GM23338 (cell line): ENCODE measurements around the gene CACNA2D1.

Experiments
- CTCF ChIP-seq, 2 experiments: fragments of 200-600 bp in 1 of 2; sonication (generic) in 1 of 2; conservative IDR thresholded peaks; 2 replicates each; pipeline versions ENCODE4 v1.5.1 to v1.6.1; 2016 to 2017; ENCODE audit warnings: antibody characterized with exemption in 2 of 2, low read depth in 2 of 2, mild to moderate bottlenecking in 2 of 2, moderate library complexity in 1 of 2
- EZH2 ChIP-seq: fragments of 200-600 bp; sonication (generic); IDR thresholded peaks from one replicate; pipeline ENCODE4 v1.8.0; 2017; ENCODE audit warnings: antibody characterized with exemption, mild to moderate bottlenecking, low read depth; ENCODE audit not compliant: unreplicated experiment
- EZH2phosphoT487 ChIP-seq: fragments of 200-600 bp; sonication (generic); IDR thresholded peaks from one replicate; pipeline ENCODE4 v1.8.1; 2018; ENCODE audit warnings: antibody characterized with exemption; ENCODE audit not compliant: unreplicated experiment
- JUNB ChIP-seq: IDR thresholded peaks from one replicate; pipeline ENCODE4 v1.6.1; 2016; ENCODE audit warnings: antibody characterized with exemption; ENCODE audit not compliant: unreplicated experiment
- POLR2AphosphoS5 ChIP-seq: IDR thresholded peaks from 2 replicates; pipeline ENCODE4 v1.6.1; 2016; ENCODE audit warnings: antibody characterized with exemption, low read depth

DNA sequence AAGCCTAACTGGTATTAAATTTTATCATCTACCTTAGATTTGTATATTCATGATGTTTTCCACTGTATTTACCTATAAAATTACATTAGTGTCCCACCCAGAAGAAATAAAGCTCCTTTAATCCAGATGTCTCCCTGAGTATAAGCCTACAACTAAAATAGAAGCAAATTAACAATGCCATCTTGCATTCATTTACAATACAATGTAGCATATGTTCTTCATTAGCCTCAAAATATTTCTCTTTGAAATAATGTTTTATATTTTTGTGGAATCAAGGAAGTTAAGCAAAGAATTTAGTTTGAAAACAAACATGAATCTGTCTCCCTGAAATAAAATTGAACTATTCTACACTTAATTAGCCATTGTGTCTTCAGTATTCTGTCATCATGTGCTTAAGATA lies 112.3 kb downstream of the CACNA2D1 start:
- TF ChIP-seq EZH2phosphoT487 = no peak
- TF ChIP-seq CTCF (conservative IDR thresholded peaks at IDR 0.05; ENCODE audit: low read depth in 2 of 2) = no peak
- no peak for TF ChIP-seq JUNB
- TF ChIP-seq POLR2AphosphoS5 = no peak
- TF ChIP-seq EZH2 = no peak
